Prostate gland (tissue), 2 donors: ENCODE data around the gene LRP4. TPM values are rescaled to one million over a fixed set of nuclear protein-coding genes. Genes with fewer than 3 reads are reported as not detected.
A peak's percentile ranks its signal among the peaks of the same experiment; 100 is the strongest.

Source experiments
- DNase-seq: peaks from one replicate; pipeline ENCODE4 v3.0.0-alpha.2; 2019; ENCODE audit warnings: low spot score
- H3K27ac ChIP-seq, 2 donors: fragments of 200-600 bp; sonication (generic); 2 replicates each; pipeline ENCODE4 v1.5.1; 2017 to 2019
- H3K27me3 ChIP-seq: fragments of 200-600 bp; sonication (generic); replicated peaks from 2 replicates; pipeline ENCODE4 v1.5.1; 2019; ENCODE audit not compliant: insufficient read depth
- H3K36me3 ChIP-seq, 2 donors: fragments of 200-600 bp; sonication (generic); 1 replicate in 1 of 2; 2 replicates in 1 of 2; pipeline versions ENCODE4 v1.5.1 to v1.8.1; 2017 to 2019
- H3K4me1 ChIP-seq: fragments of 200-600 bp; sonication (generic); replicated peaks from 2 replicates; pipeline ENCODE4 v1.5.1; 2019
- H3K4me3 ChIP-seq, 2 donors: fragments of 200-600 bp; sonication (generic); 2 replicates each; pipeline ENCODE4 v1.5.1; 2017 to 2019
- H3K9me3 ChIP-seq: fragments of 200-600 bp; sonication (generic); 2 replicates; pipeline ENCODE4 v1.5.1; 2017
- CTCF ChIP-seq, 4 experiments: fragments of 200-600 bp in 2 of 4; fragments of 450-650 bp in 2 of 4; sonication (generic) in 2 of 4; IDR thresholded peaks; 1 replicate in 3 of 4; 2 replicates in 1 of 4; pipeline ENCODE4 v1.5.1; 2016 to 2019; ENCODE audit warnings: antibody characterized with exemption in 4 of 4, mild to moderate bottlenecking in 2 of 4, moderate library complexity in 2 of 4
- POLR2A ChIP-seq: fragments of 450-650 bp; IDR thresholded peaks from one replicate; pipeline ENCODE4 v1.6.1; 2016; ENCODE audit warnings: antibody characterized with exemption, mild to moderate bottlenecking
- POLR2AphosphoS5 ChIP-seq: sonication (generic); formaldehyde crosslinking; IDR thresholded peaks from one replicate; pipeline ENCODE4 v1.6.1; 2017; ENCODE audit warnings: antibody characterized with exemption
- WGBS: methylation state at CpG from one replicate; pipeline ENCODE4 v1.1.5; 2018; 5-methylcytosine and 5-hydroxymethylcytosine counted together
- intact Hi-C: fragments of 100-400 bp; cut with DNase I; formaldehyde crosslinking; loops from one replicate; pipeline ENCODE4 v1.14.2; 2022
- total RNA-seq, 2 donors: library from RNA; depleted of rRNA; stranded (reverse); fragments of >200 nt; gene quantifications; one replicate each; pipeline ENCODE4 v1.1.0, GENCODE V29; 2016

Gene LRP4
- total RNA-seq, 2 donors from 2014 or later: 8.6 to 10.8 TPM

DNA sequence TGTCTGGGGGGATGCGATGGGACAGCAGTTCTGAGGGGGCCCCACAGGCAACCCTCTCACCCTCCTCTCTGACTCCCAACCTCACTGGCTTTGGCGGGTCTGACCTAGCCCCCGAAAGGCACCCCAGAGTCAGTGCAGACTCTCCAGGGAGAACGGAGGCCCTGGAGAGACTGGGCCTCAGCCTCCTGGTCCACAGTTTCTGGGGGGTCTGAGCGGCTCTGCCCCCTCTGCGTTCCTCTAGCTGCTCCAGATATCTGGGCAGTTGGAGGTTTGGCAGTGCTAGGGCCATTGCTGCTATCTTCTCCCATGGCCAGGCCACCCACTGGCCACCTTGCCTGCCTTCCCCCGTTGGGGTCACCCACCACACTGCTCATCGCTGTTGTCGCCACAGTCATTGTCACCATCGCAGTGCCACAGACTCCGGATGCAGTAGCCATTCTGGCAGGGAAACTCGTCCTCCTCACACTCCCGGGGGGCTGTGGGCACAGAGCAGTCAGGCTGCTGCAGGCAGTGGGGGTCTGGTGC is 18.8 kb downstream of the LRP4 start:
- TF ChIP-seq CTCF (IDR thresholded peaks at IDR 0.05) (no peak), POLR2AphosphoS5 (no peak)
- Histone ChIP-seq H3K27ac (no peak overlapping the region), H3K4me1 (no peaks in the 10 kb centered on the region), H3K27me3 (no peaks in the 10 kb centered on the region), H3K36me3 (no peaks in the 10 kb centered on the region), H3K4me3 (no peak overlapping the region), H3K9me3 (no peaks in the 10 kb centered on the region)
- 92% methylated on average over 12 of the region's 13 CpGs for WGBS
- no peak for DNase-seq
- intact Hi-C loops: no loop called here

- no peak overlapping the region for H3K27ac ChIP-seq
- H3K4me1 ChIP-seq: no peaks in the 10 kb centered on the region
- TF ChIP-seq CTCF (IDR thresholded peaks at IDR 0.05) (no peak), POLR2A (no peak), POLR2AphosphoS5 (peak; percentile 58)
- H3K36me3 ChIP-seq: no peaks in the 10 kb centered on the region
- H3K9me3 ChIP-seq: no peaks in the 10 kb centered on the region
- DNase-seq: peak; percentile 64
- H3K4me3 ChIP-seq: no peak overlapping the region
- intact Hi-C loops: no loop called here
- WGBS: 70% methylated on average over 17 of the region's 17 CpGs
- no peaks in the 10 kb centered on the region for H3K27me3 ChIP-seq
Measured at GRCh38 chr11:46898396-46899095, 19.8 kb downstream of the LRP4 start.

DNA sequence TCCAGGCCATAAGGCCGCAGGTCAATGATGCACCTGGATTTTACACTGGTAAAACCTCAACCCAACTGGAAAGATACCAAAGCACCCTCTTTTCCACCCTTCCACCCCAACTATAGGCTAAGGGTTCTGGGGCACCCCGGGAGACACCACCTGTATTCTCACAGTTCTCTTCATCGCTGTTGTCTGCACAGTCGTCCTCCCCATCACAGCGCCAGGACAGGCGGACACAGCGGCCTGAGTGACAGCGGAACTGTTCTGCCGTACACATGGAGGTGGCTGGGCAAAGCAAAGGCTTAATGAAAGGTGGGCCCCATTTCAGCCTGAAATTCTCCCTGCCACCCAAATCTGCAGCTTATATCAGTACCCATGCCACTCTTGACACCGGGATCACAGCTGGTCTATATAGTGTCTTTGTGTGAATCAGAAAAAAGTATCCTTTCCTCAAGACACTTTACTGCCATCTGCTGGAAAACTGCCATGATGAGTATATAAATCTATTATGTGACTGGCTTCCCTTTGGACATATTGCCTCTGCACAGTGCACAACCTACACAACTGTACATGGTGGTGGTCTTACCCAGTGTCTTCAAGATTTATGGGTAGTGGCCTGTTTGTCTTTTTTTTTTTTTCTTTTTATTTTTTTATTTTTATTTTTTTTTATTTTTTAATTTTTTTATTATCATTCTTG is 21.5 kb downstream of the LRP4 start:
- intact Hi-C loops: no loop called here
- H3K4me1 ChIP-seq: no peaks in the 10 kb centered on the region
- H3K27ac ChIP-seq: no peak overlapping the region
- H3K9me3 ChIP-seq: no peaks in the 10 kb centered on the region
- WGBS: 95% methylated on average over 10 of the region's 10 CpGs
- no peaks in the 10 kb centered on the region for H3K36me3 ChIP-seq
- H3K4me3 ChIP-seq: no peak overlapping the region
- no peaks in the 10 kb centered on the region for H3K27me3 ChIP-seq
- TF ChIP-seq CTCF (IDR thresholded peaks at IDR 0.05) (no peak), POLR2A (no peak), POLR2AphosphoS5 (no peak)
- DNase-seq: no peak

DNA sequence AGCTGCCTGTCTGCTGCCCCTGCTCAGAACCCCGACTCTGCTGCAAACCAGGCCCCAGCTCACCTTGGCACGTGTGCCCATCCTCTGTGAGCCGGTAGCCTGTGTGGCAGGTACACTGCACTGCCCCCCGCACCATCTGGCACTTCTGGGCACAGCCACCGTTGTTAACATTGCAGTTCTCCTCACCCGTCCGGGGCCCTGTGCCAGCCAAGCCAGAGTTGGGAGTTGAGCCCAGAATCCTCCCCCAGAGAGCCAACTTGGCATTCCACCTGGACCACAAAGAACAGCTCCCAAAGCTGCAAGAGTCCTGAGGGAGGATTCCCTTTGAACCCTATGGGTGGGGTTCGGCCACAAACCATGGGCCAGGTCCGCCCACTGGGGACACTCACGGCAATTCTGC is 22.5 kb downstream of the LRP4 start:
- WGBS: 33% methylated on average over 10 of the region's 10 CpGs
- Histone ChIP-seq H3K9me3 (no peaks in the 10 kb centered on the region), H3K36me3 (no peaks in the 10 kb centered on the region), H3K4me1 (no peaks in the 10 kb centered on the region), H3K27ac (no peak overlapping the region), H3K27me3 (no peaks in the 10 kb centered on the region), H3K4me3 (no peak overlapping the region)
- no peak for TF ChIP-seq POLR2A
- TF ChIP-seq POLR2AphosphoS5: peak; percentile 56
- peak; percentile 75 for DNase-seq
- intact Hi-C loops: no loop called here

DNA sequence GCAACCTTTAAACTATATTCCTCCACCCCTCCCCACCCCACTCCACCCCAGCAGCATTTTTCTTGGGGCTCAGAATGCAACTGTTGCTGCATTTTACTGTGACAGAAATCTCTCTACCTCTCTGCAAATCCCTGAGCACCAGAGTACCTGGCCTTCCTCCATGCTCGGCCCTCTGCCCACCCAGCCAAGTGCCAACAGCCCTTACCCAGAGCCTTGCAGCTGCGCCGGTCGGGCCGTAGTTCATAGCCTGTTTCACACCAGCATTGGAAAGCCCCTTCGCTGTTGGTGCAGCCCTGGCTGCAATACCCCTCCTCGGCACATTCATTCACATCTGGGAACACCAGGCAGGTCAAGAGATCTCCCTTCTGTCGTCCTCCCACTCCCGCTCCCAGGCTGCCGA is 23.4 kb downstream of the LRP4 start:
- H3K36me3 ChIP-seq: no peaks in the 10 kb centered on the region
- H3K4me3 ChIP-seq: no peak overlapping the region
- intact Hi-C loops: no loop called here
- H3K4me1 ChIP-seq: no peaks in the 10 kb centered on the region
- H3K9me3 ChIP-seq: no peaks in the 10 kb centered on the region
- TF ChIP-seq CTCF (IDR thresholded peaks at IDR 0.05) (no peak), POLR2AphosphoS5 (no peak), POLR2A (no peak)
- H3K27me3 ChIP-seq: no peaks in the 10 kb centered on the region
- 92% methylated on average over 10 of the region's 10 CpGs for WGBS
- H3K27ac ChIP-seq: no peak overlapping the region
- DNase-seq: no peak
